Uterus (tissue), 2 donors: ENCODE data around the gene EEF2K.

ENCODE experiments used
- POLR2A ChIP-seq, 2 donors: fragments of 450-650 bp; IDR thresholded peaks; one replicate each; pipeline ENCODE4 v1.6.1; 2016; ENCODE audit warnings: antibody characterized with exemption in 2 of 2, mild to moderate bottlenecking in 1 of 2, moderate library complexity in 1 of 2
- TF ChIP-seq, protein P1 (sequence below), 4 experiments: fragments of 200-600 bp in 2 of 4; fragments of 450-650 bp in 2 of 4; sonication (generic) in 2 of 4; IDR thresholded peaks; one replicate each; pipeline ENCODE4 v1.5.1; 2016 to 2019; ENCODE audit warnings: antibody characterized with exemption in 4 of 4, mild to moderate bottlenecking in 2 of 4, moderate library complexity in 1 of 4

DNA sequence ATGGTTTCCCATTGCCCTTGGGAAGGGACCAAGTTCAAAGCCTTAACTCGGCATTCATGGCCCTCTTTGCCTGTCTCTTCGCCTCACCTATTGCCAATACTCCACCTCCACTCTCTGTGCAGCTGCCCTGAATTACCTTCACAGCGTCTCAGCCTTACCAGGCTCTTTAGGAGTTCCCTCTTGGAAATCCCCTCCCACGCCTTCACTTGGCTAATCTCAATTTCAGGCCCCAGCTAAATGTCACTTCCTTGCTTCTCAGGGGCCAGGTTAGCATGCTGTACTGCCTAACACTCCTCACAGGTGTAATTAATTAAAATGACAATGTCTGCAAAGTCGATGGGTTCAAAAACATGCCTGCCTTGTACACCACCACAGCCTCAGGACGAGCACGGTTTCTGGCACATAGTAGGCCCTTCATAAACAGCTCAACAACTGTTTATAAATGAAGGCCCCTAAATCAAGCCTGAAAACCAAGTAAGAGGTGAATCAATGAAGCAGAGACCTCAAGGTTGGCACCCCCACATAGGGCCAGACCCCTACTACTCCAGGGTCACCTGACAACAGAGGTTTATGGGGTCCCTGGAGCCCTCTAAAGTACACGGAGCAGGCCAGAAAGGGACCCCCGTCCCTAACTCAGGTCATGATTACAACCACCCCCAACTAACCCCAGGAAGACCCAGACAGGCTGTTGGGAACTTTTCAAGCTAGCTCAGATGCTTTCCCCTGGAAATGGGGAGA is 11.2 kb upstream of the EEF2K start:
- TF ChIP-seq, protein P1, sequence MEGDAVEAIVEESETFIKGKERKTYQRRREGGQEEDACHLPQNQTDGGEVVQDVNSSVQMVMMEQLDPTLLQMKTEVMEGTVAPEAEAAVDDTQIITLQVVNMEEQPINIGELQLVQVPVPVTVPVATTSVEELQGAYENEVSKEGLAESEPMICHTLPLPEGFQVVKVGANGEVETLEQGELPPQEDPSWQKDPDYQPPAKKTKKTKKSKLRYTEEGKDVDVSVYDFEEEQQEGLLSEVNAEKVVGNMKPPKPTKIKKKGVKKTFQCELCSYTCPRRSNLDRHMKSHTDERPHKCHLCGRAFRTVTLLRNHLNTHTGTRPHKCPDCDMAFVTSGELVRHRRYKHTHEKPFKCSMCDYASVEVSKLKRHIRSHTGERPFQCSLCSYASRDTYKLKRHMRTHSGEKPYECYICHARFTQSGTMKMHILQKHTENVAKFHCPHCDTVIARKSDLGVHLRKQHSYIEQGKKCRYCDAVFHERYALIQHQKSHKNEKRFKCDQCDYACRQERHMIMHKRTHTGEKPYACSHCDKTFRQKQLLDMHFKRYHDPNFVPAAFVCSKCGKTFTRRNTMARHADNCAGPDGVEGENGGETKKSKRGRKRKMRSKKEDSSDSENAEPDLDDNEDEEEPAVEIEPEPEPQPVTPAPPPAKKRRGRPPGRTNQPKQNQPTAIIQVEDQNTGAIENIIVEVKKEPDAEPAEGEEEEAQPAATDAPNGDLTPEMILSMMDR (IDR thresholded peaks at IDR 0.05): no peak
- TF ChIP-seq POLR2A (IDR thresholded peaks at IDR 0.05): no peak
